Activated T-cell treated with anti-CD3 and anti-CD28 coated beads, Interleukin-2, amount 50 U/mL, for 4 hours (primary cell): Measurements from ENCODE around the gene POMT2. TPM values are rescaled to one million over a fixed set of nuclear protein-coding genes. Genes with fewer than 3 reads are reported as not detected.

Source experiments
- ATAC-seq, 2 donors: fragments of 200-7000 bp; cut with Tn5 transposase; one replicate each; pipeline ENCODE4 v1.10.0; 2021
- DNase-seq: peaks from one replicate; pipeline ENCODE4 v3.0.0-alpha.2; 2020
- H3K27me3 Mint-ChIP-seq: one replicate; pipeline ENCODE4 v1.8.0; 2021; ENCODE audit warnings: low read depth, mixed read lengths
- H3K36me3 Mint-ChIP-seq: one replicate; pipeline ENCODE4 v1.8.0; 2022; ENCODE audit warnings: mixed read lengths; ENCODE audit not compliant: insufficient read depth
- H3K4me1 Mint-ChIP-seq: one replicate; pipeline ENCODE4 v1.8.0; 2021; ENCODE audit warnings: low read depth, mixed read lengths
- H3K4me3 Mint-ChIP-seq: one replicate; pipeline ENCODE4 v1.8.0; 2021; ENCODE audit warnings: mild to moderate bottlenecking, moderate library complexity, mixed read lengths
- H3K9me3 Mint-ChIP-seq: one replicate; pipeline ENCODE4 v1.8.0; 2021; ENCODE audit warnings: mixed read lengths
- total RNA-seq, 3 donors: library from RNA; stranded (reverse); gene quantifications; one replicate each; pipeline ENCODE4 v1.2.1, GENCODE V29; 2021

POMT2 gene
- total RNA-seq, 3 donors from 2014 or later, result 18.0 to 22.2 (median 19.2) TPM

GRCh38 chr14:77239412-77239811 lies 81.3 kb downstream of the POMT2 start:
- H3K27me3 Mint-ChIP-seq, result peaks cover 9% of the 10 kb centered on the region
- H3K36me3 Mint-ChIP-seq, result no peaks in the 10 kb centered on the region
- no peaks in the 10 kb centered on the region for H3K9me3 Mint-ChIP-seq
- DNase-seq (no peak), ATAC-seq (no peak)
- H3K4me3 Mint-ChIP-seq, result no peak overlapping the region
- peaks cover 2% of the 10 kb centered on the region for H3K4me1 Mint-ChIP-seq

DNA sequence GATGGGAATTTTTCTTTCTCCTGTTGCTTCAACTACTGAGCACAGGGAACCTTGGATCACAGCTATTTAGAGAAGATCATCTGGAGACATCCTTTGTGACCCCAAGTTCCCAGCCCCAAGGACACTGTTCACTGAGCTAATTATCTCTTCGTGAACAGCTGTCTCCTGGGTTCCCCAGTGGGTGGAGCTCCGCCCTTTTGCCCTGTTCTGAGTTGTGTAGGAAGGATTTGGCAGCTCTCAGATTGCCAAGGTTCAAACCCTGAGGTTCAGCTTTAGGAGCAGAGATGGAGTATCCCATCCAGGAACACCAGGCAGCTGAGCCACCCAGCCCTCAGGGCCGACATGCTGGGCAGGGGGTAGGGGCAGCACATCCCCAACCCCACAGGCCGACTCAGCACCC lies 81.7 kb downstream of the POMT2 start:
- H3K4me3 Mint-ChIP-seq, result no peak overlapping the region
- H3K9me3 Mint-ChIP-seq, result no peaks in the 10 kb centered on the region
- peaks cover 2% of the 10 kb centered on the region for H3K4me1 Mint-ChIP-seq
- H3K27me3 Mint-ChIP-seq, result peaks cover 7% of the 10 kb centered on the region
- H3K36me3 Mint-ChIP-seq, result no peaks in the 10 kb centered on the region
- ATAC-seq (no peak), DNase-seq (no peak)

DNA sequence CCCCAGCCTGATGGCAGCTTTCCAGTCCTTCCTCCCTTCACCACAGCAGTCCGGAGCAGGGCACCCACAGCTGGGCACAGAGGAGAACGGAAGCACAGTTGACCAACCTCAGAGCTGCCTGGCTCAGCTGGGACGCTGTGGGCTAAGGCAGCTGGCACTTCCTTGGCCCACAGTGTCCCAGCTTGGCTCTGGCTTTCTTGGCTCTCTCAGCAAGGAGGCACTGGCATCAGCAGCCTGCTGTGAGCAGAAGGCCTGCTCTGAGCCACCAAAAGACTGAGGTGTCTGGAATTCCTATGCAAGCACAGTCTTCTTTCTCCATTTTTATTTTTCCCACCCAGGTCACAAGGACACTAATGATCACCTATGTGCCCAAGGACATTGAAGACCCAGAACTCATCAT lies 82.3 kb downstream of the POMT2 start:
- H3K4me1 Mint-ChIP-seq, result no peaks in the 10 kb centered on the region
- DNase-seq (no peak), ATAC-seq (no peak)
- no peaks in the 10 kb centered on the region for H3K36me3 Mint-ChIP-seq
- peaks cover 7% of the 10 kb centered on the region for H3K27me3 Mint-ChIP-seq
- no peaks in the 10 kb centered on the region for H3K9me3 Mint-ChIP-seq
- no peak overlapping the region for H3K4me3 Mint-ChIP-seq

GRCh38 chr14:77236814-77237213 lies 83.9 kb downstream of the POMT2 start:
- DNase-seq, result no peak
- H3K36me3 Mint-ChIP-seq, result no peaks in the 10 kb centered on the region
- H3K27me3 Mint-ChIP-seq, result peaks cover 3% of the 10 kb centered on the region
- no peak for ATAC-seq
- H3K4me3 Mint-ChIP-seq, result no peak overlapping the region
- H3K9me3 Mint-ChIP-seq, result no peaks in the 10 kb centered on the region
- H3K4me1 Mint-ChIP-seq, result no peaks in the 10 kb centered on the region

- ATAC-seq (no peak), DNase-seq (no peak)
- Mint-ChIP-seq H3K27me3 (peaks cover 5% of the 10 kb centered on the region), H3K9me3 (no peaks in the 10 kb centered on the region), H3K36me3 (no peaks in the 10 kb centered on the region), H3K4me3 (no peak overlapping the region), H3K4me1 (no peaks in the 10 kb centered on the region)
Measured at GRCh38 chr14:77231721-77232120, 89.0 kb downstream of the POMT2 start.

DNA sequence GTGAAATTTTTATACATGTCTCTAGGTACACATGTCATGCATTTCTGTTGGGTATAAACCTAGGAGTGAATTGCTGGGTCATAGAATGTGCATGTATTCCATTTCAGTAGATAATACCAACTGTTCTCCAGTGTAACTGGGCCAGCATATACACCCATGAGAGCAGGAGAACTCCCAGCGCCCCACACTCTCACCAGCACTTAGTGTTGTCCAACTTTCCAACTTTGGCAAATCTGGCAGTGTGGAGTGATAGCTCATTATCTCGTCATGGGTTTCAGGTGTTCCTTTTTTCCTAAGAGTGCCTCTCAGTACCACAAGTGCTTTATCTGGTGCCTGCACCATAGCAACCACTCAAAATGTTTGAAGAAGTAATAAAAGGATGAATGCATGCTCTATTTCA lies 89.8 kb downstream of the POMT2 start:
- no peak for DNase-seq
- Mint-ChIP-seq H3K4me3 (no peak overlapping the region), H3K9me3 (no peaks in the 10 kb centered on the region), H3K36me3 (no peaks in the 10 kb centered on the region), H3K27me3 (peaks cover 5% of the 10 kb centered on the region), H3K4me1 (no peaks in the 10 kb centered on the region)
- ATAC-seq, result no peak

GRCh38 chr14:77228056-77228455 lies 92.6 kb downstream of the POMT2 start:
- ATAC-seq (no peak), DNase-seq (no peak)
- Mint-ChIP-seq H3K27me3 (peaks cover 8% of the 10 kb centered on the region), H3K4me1 (no peaks in the 10 kb centered on the region), H3K9me3 (no peaks in the 10 kb centered on the region), H3K4me3 (no peak overlapping the region), H3K36me3 (no peaks in the 10 kb centered on the region)

DNA sequence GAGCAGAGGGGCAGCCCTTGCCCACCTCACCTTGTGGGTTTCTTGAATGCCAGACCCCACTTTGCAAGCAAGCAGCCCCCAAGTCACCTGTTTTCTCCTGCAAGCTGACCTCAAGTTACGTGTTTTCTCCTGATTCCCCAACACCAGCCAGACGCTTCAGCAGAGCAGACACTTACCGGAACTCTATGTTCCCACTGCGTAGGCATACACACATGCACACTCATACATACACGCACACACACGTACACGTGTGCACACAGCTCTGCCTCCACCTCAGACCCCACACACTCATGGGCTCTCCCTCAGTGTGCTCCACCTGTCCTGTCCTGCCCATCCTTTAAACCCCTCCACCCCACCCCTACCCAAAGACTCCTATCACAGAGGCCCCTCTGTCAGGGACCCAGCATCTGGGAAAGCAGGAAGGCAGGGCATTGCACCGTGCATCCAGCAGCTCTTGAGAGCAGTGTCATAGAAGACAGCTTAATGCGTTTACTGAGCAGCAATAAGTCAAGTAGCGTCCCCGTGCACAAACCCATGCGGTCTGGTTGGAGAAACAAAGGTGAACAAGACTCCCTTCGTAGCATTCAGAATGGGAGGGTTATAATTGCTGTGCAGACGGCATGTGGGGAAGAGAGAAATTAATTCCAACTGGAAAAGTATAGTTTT lies 94.7 kb downstream of the POMT2 start:
- DNase-seq (no peak), ATAC-seq (no peak)
- Mint-ChIP-seq H3K4me1 (no peaks in the 10 kb centered on the region), H3K36me3 (no peaks in the 10 kb centered on the region), H3K27me3 (peaks cover 11% of the 10 kb centered on the region), H3K4me3 (no peak overlapping the region), H3K9me3 (no peaks in the 10 kb centered on the region)

DNA sequence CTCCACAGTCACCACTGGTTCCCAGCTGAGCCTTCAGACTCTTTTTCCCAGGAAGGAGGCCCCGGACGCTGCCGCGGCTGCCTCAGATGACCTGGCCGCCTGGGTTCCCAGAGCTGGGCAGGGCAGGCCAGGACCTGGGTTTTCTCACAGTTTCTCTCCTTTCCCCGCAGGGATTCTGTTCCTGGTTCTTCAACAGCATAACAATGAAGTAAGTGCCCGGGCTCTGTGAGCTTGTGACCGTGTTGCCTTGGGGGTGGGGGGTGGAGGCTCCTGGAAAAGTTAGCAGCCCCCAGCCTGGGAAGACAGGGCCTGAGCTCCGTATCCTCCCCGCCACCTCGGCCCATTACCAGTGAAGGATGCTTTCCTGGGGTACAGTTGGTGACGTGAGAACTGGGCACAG lies 95.4 kb downstream of the POMT2 start:
- H3K27me3 Mint-ChIP-seq, result peaks cover 11% of the 10 kb centered on the region
- no peaks in the 10 kb centered on the region for H3K36me3 Mint-ChIP-seq
- H3K4me3 Mint-ChIP-seq, result no peak overlapping the region
- no peak for ATAC-seq
- no peaks in the 10 kb centered on the region for H3K9me3 Mint-ChIP-seq
- no peaks in the 10 kb centered on the region for H3K4me1 Mint-ChIP-seq
- no peak for DNase-seq

Other genes with a start within 250 kb of the POMT2 start
- 10 to 100 TPM in 1 of 3 donors, 1 to 10 TPM in 2; 9.0 to 10.2 (median 9.4) TPM for gene CIPC, start 222.6 kb downstream of the POMT2 start, total RNA-seq
- not detected for gene ZDHHC22, start 179.1 kb downstream of the POMT2 start, total RNA-seq
- under 1 TPM; 0.65 to 0.91 (median 0.87) TPM for gene TMEM63C, start 139.1 kb downstream of the POMT2 start, total RNA-seq
- gene NGB, start 49.7 kb downstream of the POMT2 start, total RNA-seq, result not detected
- gene GSTZ1, start 153 bp upstream of the POMT2 start, total RNA-seq, result 1 to 10 TPM; 5.5 to 9.2 (median 8.1) TPM
- 10 to 100 TPM; 16.1 to 17.1 (median 16.2) TPM for gene TMED8, start 56.2 kb upstream of the POMT2 start, total RNA-seq
- under 1 TPM; 0.61 to 0.90 (median 0.82) TPM for gene SAMD15, start 56.5 kb upstream of the POMT2 start, total RNA-seq
- under 1 TPM in 2 of 3 donors, not detected in 1; 0.15 to 0.18 TPM for gene NOXRED1, start 102.6 kb upstream of the POMT2 start, total RNA-seq
- gene VIPAS39, start 136.7 kb upstream of the POMT2 start, total RNA-seq, result 10 to 100 TPM; 12.7 to 15.7 (median 13.9) TPM
- gene AHSA1, start 137.2 kb upstream of the POMT2 start, total RNA-seq, result 100 to 1,000 TPM; 339 to 369 (median 361) TPM
- gene ISM2, start 177.9 kb upstream of the POMT2 start, total RNA-seq, result not detected